Activated naive CD4-positive, alpha-beta T cell treated with anti-CD3 and anti-CD28 coated beads for 36 hours (primary cell): ENCODE data around the gene EFNA2. TPM values are rescaled to one million over a fixed set of nuclear protein-coding genes. Genes with fewer than 3 reads are reported as not detected.
"Not testable (repeated sequence)": the region's sequence is repeated elsewhere in the genome, so short reads cannot be mapped to it uniquely, and the experiment has no call there.

ENCODE experiments used
- CTCF ChIA-PET: fragments of 350-600 bp; sonication (Branson Sonifier 250); formaldehyde crosslinking; loops from one replicate; lab custom pipeline; 2021; ENCODE audit warnings: antibody characterized with exemption; lab: Charles Lee
- DNase-seq: peaks from one replicate; pipeline ENCODE4 v3.0.0-alpha.2; 2020
- H3K27ac Mint-ChIP-seq: one replicate; pipeline ENCODE4 v1.8.0; 2021; ENCODE audit warnings: mild to moderate bottlenecking, mixed read lengths
- H3K27me3 Mint-ChIP-seq: one replicate; pipeline ENCODE4 v1.8.0; 2021; ENCODE audit warnings: low read depth, mixed read lengths
- H3K36me3 Mint-ChIP-seq: one replicate; pipeline ENCODE4 v1.8.0; 2021; ENCODE audit warnings: low read depth, mixed read lengths
- H3K4me1 Mint-ChIP-seq: one replicate; pipeline ENCODE4 v1.8.0; 2021; ENCODE audit warnings: low read depth, mixed read lengths
- H3K4me3 Mint-ChIP-seq: one replicate; pipeline ENCODE4 v1.8.0; 2021; ENCODE audit warnings: mild to moderate bottlenecking, moderate library complexity, mixed read lengths
- H3K9me3 Mint-ChIP-seq: one replicate; pipeline ENCODE4 v1.8.0; 2021; ENCODE audit warnings: mixed read lengths
- intact Hi-C: fragments of 100-400 bp; cut with micrococcal nuclease; formaldehyde crosslinking; loops from one replicate; pipeline ENCODE4 v1.15.1; 2023
- total RNA-seq, 2 experiments: library from RNA; stranded (reverse); gene quantifications; one replicate each; pipeline ENCODE4 v1.2.3, GENCODE V29; 2021

Gene EFNA2
- total RNA-seq, 2 experiments from 2014 or later = not detected

DNA sequence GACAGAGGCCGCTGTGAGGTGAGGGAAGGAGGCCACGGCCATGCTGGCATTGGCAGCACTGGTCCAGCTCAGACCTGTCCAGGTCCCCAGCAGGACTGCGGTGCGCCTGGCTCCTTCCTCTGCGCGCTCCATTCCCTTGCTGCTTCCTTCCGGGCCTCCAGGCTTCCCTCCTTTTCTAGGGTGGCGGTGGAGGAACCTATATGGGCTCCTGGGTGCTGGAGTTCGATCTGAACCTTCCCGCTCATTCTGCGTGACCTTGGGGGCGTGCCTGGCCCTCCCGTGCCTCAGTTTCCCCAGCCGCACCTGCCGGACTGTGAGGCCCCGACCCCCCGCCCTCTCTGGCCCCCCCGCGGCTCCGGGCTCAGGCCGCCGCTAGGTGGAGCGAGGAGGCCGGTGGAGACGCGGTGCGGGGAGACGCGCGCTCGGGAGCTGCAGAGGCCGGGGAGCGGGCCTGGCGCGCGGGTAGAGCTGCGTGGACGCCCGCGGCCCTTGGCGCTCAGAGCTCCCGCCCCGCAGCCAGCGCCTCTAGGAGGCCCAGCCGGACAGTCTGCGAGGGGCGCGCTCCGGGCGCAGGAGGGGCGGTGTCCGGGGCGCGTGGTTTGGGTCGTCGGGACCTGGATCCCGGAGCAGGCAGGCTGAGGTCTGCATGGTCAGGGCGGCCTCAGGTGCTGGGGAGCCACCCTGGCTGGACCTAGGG lies 29.9 kb downstream of the EFNA2 start:
- intact Hi-C loops = loop anchor here (5.0 kb wide), 1 partner anchor 67 kb away; the partner anchor contains the start of gene NDUFS7
- DNase-seq = peak; percentile 51
- H3K27ac Mint-ChIP-seq = no peak overlapping the region

DNA sequence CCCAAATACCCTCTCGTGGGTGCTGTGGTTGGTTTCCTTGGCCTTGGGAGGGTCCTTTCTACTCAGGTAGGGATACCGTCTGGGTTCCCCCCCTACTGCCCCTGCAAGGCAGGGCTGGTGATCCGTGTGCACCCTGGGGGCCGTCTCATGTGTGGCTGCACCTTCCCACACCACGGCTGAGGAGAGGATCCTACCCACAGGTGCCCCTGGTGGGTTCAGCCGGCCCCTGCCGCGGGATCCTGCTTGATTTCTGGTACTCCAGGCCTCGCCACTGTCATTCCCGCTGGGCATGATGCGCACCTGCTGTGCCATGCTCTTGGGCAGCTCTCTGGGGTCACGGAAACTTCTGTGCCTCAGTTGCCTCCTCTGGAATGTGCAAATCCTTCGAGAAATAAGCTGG lies 30.8 kb downstream of the EFNA2 start:
- no peak overlapping the region for H3K27ac Mint-ChIP-seq
- no peak for DNase-seq
- CTCF ChIA-PET = interaction anchor here (0.7 kb wide), 2 partner anchors 60 to 451 kb away, joined by 3 read pairs; no protein-coding TSS in a partner anchor
- H3K36me3 Mint-ChIP-seq = no peaks in the 10 kb centered on the region
- H3K4me3 Mint-ChIP-seq = no peak overlapping the region
- H3K27me3 Mint-ChIP-seq = peaks cover 27% of the 10 kb centered on the region
- no peaks in the 10 kb centered on the region for H3K4me1 Mint-ChIP-seq
- no peaks in the 10 kb centered on the region for H3K9me3 Mint-ChIP-seq
- intact Hi-C loops = loop anchor here (5.0 kb wide), 1 partner anchor 66 kb away; the partner anchor contains the start of gene NDUFS7

More for the DNA sequence above, 29.9 kb downstream of the EFNA2 start:
- H3K9me3 Mint-ChIP-seq = no peaks in the 10 kb centered on the region
- H3K36me3 Mint-ChIP-seq = no peaks in the 10 kb centered on the region
- no peak overlapping the region for H3K4me3 Mint-ChIP-seq
- no peaks in the 10 kb centered on the region for H3K4me1 Mint-ChIP-seq
- CTCF ChIA-PET = interaction anchor here (0.7 to 1.9 kb wide), 4 partner anchors 57 to 452 kb away, joined by 3 to 8 read pairs (median 4); no protein-coding TSS in a partner anchor
- peaks cover 24% of the 10 kb centered on the region for H3K27me3 Mint-ChIP-seq

DNA sequence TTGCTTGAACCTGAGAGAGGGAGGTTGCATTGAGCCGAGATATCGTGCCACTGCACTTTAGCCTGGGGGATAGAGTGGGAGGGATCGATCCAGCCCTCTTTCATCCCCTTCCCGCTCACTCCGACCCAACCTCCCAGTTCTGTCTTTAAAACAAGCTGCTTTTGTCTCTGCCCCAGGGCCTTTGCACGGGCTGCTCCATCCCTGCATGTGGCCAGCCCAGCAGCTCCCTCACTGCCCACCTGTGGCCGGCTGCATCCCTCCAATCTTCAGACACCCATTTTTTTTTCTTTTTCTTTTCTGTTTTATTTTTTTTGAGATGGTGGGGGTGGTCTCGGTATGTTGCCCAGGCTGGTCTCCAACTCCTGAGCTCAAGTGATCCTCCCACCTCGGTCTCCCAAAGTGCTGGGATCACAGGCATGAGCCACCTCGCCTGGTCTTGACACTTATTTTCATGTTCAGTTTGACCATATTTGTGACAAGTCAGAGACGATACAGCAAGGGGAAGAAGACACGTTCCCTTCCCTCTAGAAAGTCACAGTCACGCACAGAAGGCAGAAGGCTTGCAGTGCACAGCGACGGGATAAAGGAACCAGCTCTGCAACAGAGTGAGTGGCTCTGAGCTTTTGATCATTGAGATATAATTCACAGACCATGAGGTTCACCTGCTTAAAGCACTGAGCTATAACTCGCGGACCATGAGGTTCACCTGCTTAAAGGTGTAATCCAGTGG lies 31.8 kb downstream of the EFNA2 start:
- H3K9me3 Mint-ChIP-seq = no peaks in the 10 kb centered on the region
- no peaks in the 10 kb centered on the region for H3K4me1 Mint-ChIP-seq
- DNase-seq = no peak
- H3K36me3 Mint-ChIP-seq = no peaks in the 10 kb centered on the region
- CTCF ChIA-PET = interaction anchor here (0.6 to 1.0 kb wide), 2 partner anchors 47 to 464 kb away, joined by 3 to 5 read pairs; no protein-coding TSS in a partner anchor
- no peak overlapping the region for H3K4me3 Mint-ChIP-seq
- peaks cover 28% of the 10 kb centered on the region for H3K27me3 Mint-ChIP-seq
- H3K27ac Mint-ChIP-seq = no peak overlapping the region
- intact Hi-C loops = loop anchor here (5.0 kb wide), 1 partner anchor 65 kb away; the partner anchor contains the start of gene NDUFS7

DNA sequence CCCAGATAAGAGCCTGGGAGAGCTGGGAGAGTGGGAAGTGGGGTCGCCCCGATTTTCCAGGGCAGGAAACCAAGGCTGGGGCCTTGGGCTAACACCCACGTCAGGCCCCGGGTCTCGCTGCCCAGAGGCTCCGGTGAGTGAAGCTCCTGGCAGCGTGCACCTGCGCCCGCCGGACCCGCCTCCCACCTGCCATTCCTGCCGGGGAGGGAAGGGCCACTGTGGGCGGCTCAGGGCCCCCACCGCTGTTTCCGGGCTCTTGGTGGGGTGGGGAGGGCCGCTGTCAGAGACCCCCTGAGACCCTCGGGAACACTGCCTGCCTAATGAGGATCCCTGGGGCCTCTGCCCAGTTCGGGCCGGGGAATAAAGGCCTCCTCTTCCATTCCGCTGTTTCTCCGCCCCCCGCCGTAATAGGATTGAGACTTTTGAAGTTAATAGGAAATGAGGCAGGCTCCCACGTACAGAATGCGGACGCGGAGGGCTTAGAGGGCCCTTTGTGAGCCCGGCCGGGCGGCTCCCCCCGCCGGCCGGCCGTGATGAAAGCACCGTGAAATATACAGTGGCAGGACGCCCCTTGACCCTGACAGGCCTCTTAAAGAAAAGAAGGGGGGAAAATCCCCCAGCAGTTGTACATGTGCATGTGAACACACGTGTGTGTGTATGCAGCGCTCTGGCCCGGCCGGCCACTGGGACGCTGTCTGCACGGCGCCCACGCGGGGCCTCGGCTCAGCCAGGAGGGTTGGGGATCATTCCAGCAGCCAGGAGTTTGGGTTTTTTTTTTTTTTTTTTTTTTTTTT lies 33.2 kb downstream of the EFNA2 start:
- H3K36me3 Mint-ChIP-seq = no peaks in the 10 kb centered on the region
- no peak overlapping the region for H3K4me3 Mint-ChIP-seq
- H3K27me3 Mint-ChIP-seq = peaks cover 35% of the 10 kb centered on the region
- no peaks in the 10 kb centered on the region for H3K4me1 Mint-ChIP-seq
- DNase-seq = no peak
- H3K9me3 Mint-ChIP-seq = no peaks in the 10 kb centered on the region
- no peak overlapping the region for H3K27ac Mint-ChIP-seq
- CTCF ChIA-PET = interaction anchor here (1.0 kb wide), 1 partner anchor 463 kb away, joined by 3 read pairs; no protein-coding TSS in a partner anchor
- intact Hi-C loops = loop anchor here (5.0 kb wide), 1 partner anchor 63 kb away; the partner anchor contains the start of gene NDUFS7

DNA sequence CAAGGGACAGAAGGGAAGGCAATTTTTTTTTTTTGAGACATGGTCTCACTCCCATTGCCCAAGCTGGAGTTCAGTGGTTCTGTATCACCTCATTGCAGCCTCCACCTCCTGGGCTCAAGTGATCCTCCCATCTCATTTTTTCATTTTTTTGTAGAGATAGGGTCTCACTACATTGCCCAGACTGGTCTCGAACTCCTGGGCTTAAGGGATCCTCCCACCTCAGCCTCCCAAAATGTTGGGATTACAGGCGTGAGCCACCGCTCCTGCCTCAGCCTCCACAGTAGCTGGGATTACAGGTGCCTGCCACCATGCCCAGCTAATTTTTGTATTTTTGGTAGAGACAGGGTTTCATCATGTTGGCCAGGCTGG lies 34.6 kb downstream of the EFNA2 start:
- DNase-seq, intact Hi-C loops, H3K4me1 Mint-ChIP-seq, CTCF ChIA-PET, H3K27ac Mint-ChIP-seq, H3K4me3 Mint-ChIP-seq, H3K9me3 Mint-ChIP-seq, H3K36me3 Mint-ChIP-seq: not testable (repeated sequence)
- peaks cover 44% of the 10 kb centered on the region for H3K27me3 Mint-ChIP-seq

DNA sequence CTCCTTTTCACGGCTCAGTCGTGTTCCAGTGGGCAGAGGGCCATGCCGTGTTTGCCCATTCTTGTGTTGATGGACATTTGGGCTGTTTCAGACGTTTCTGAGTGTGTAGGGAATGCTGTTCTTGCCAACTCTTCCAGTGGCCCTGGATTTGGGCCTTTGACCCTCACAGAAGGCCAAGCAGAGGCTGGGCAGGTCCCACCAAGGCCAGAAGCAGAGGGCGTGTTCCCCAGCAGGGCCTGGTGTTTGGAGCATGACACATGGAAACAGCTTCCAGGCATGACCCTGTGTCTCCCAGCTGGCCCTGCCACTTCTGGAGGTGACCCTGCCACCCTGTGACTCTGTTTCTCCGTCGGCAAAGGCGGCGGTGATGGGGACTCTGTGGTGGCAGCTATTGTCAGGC lies 35.9 kb downstream of the EFNA2 start:
- H3K27ac Mint-ChIP-seq = no peak overlapping the region
- H3K9me3 Mint-ChIP-seq = no peaks in the 10 kb centered on the region
- H3K4me1 Mint-ChIP-seq = peaks cover 3% of the 10 kb centered on the region
- H3K27me3 Mint-ChIP-seq = peaks cover 44% of the 10 kb centered on the region
- CTCF ChIA-PET = interaction anchor here (0.6 kb wide), 1 partner anchor 405 kb away, joined by 3 read pairs; no protein-coding TSS in a partner anchor
- no peaks in the 10 kb centered on the region for H3K36me3 Mint-ChIP-seq
- no peak for DNase-seq
- intact Hi-C loops = no loop called here
- no peak overlapping the region for H3K4me3 Mint-ChIP-seq

DNA sequence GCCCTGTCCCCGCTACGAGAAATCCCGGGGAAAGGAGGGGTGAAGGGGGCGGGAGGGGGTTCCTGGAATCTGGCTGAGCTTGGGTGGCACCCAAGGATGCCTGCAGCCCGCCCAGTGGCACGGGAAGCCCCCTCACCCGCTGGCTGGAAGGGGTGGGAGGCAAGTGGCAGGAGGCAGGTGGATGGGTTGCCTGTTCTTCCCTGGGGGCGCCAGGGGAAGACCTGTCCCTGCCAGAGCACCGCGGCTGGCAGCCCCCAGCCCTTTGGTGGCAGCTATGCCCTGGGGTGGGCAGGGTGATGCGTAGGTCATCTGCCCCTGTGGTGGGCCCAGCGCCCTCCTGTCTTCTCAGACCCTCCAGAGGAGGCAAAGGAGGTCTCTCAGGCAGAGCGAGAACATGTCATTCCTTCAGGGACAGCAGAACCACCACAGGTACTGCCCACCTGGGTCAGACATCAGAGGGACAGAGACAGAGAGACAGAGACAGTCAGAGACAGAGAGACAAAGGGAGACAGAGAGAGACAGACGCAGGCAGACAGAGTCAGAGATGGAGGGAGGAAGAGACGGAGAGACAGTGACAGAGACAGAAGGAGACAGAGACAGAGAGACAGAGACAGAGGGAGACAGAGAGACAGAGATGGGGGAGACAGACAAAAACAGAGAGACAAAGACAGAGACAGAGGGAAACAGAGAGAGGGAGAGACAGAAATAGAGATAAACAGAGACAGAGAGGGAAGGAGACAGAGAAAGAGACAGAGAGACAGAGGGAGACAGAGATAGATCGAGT lies 36.7 kb downstream of the EFNA2 start:
- no peak overlapping the region for H3K4me3 Mint-ChIP-seq
- no peaks in the 10 kb centered on the region for H3K9me3 Mint-ChIP-seq
- CTCF ChIA-PET = no interaction called here
- H3K27me3 Mint-ChIP-seq = peaks cover 40% of the 10 kb centered on the region
- peaks cover 3% of the 10 kb centered on the region for H3K4me1 Mint-ChIP-seq
- H3K27ac Mint-ChIP-seq = no peak overlapping the region
- intact Hi-C loops = no loop called here
- H3K36me3 Mint-ChIP-seq = no peaks in the 10 kb centered on the region
- no peak for DNase-seq

DNA sequence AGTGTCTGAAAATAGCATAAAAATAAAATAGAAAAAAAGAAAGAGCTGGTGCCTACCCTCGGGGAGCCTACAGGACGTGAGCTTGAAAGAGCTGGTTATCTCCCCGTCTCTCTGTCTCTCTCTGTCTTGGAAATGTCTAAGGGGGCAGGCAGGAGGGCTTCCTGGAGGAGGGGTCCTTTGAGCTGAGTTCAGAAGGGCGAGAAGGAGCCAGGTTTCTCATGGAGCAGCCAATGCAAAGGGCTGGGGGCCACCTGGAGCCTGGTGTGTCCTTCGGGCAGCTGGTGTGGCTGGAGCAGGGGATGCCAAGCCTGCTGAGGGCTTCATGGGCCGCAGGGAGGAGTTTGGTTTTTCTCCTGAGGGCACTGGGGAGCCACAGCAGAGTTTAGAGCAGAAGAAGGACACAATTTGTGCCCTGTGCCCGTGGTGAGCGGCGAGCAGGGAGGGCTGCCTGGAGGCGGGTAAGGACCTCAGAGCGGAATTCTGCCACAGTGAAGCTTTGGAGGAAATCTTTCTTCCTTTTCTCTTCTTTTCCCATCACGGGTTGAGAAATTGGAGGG lies 38.7 kb downstream of the EFNA2 start:
- CTCF ChIA-PET = no interaction called here

DNA sequence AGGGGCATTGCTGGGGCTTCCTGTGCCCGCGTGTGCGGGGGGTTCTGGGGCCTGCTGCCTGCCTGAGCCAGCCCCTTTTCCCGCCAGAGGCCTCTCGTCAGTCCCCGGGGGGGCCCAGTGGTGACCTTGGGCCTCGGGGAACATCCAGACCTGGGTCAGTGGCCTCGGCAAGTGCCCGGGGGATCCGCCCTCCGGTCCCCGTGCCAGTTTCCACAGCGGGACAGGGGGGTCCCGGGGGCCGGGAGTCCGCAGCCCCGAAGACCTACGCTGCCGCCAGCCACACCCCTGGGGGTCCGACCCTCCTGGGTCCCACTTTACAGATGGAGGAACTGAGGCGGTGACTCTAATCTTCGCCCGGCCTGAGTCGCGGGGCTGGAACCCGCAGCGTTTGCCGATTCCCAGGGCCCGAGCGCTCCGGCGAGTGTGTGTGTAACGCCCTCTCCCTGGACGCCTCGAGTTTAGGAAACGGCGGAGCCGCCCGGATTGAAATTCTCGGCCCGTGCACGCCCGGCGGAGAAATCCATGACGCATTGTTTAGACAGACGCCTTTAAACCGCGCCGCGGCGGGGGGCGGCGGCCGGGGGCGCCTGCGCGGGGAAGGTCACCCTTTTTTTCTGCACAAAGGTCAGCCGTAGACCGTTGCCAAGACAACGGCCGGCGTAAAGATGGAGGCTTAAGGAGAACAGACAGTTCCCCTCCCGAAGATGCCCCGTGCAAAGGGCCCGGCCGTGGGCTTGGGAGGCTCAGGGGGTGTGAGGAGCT lies 39.3 kb downstream of the EFNA2 start:
- peaks cover 29% of the 10 kb centered on the region for H3K27me3 Mint-ChIP-seq
- no peaks in the 10 kb centered on the region for H3K9me3 Mint-ChIP-seq
- CTCF ChIA-PET = no interaction called here
- H3K27ac Mint-ChIP-seq = no peak overlapping the region
- peaks cover 3% of the 10 kb centered on the region for H3K4me1 Mint-ChIP-seq
- peak overlapping the region; percentile 9 for H3K4me3 Mint-ChIP-seq
- intact Hi-C loops = no loop called here
- no peaks in the 10 kb centered on the region for H3K36me3 Mint-ChIP-seq
- peak; percentile 45 for DNase-seq

More for the DNA sequence above, 38.7 kb downstream of the EFNA2 start:
- Mint-ChIP-seq H3K9me3 (no peaks in the 10 kb centered on the region), H3K4me1 (peaks cover 3% of the 10 kb centered on the region), H3K36me3 (no peaks in the 10 kb centered on the region), H3K27me3 (peaks cover 29% of the 10 kb centered on the region), H3K27ac (no peak overlapping the region), H3K4me3 (no peak overlapping the region)
- no peak for DNase-seq
- intact Hi-C loops = no loop called here

DNA sequence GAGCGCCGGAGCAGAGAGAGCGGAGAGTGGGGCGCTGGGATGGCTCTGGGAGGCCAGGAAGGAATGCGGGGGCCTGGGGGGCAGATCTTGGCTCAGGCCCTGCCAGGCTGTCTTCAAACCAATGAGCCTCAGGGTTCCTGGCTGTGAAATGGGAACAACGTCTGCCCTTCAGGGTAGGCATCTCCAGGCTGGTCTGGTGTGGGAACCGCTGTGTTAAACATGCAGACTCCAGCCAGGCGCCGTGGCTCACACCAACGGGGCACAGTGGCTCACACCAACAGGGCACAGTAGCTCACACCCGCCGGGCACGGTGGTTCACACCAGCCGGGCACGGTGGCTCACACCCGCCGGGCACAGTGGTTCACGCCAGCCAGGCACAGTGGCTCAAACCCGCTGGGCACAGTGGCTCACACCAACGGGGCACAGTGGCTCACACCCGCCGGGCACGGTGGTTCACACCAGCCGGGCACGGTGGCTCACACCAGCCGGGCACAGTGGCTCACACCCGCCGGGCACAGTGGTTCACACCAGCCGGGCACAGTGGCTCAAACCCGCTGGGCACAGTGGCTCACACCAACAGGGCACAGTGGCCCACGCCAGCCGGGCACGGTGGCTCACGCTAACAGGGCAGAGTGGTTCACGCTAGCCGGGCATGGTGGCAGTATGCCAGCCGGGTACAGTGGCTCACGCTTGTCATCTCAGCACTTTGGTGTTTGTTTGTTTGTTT lies 40.1 kb downstream of the EFNA2 start:
- DNase-seq = no peak
- Mint-ChIP-seq H3K27me3 (peaks cover 29% of the 10 kb centered on the region), H3K9me3 (no peaks in the 10 kb centered on the region), H3K27ac (no peak overlapping the region), H3K36me3 (no peaks in the 10 kb centered on the region), H3K4me3 (no peak overlapping the region), H3K4me1 (peaks cover 3% of the 10 kb centered on the region)
- intact Hi-C loops = no loop called here
- CTCF ChIA-PET = interaction anchor here (1.2 kb wide), 1 partner anchor 11 kb away, joined by 3 read pairs; no protein-coding TSS in a partner anchor
